Epithelial cell of esophagus (primary cell): ENCODE results near the gene TMEM154.

Source experiments
- DNase-seq: peaks from one replicate; pipeline ENCODE4 v3.0.0; 2010; ENCODE audit warnings: low read depth
- H3K4me3 ChIP-seq: 2 replicates; pipeline ENCODE4 v1.5.1; 2011; ENCODE audit warnings: mild to moderate bottlenecking, low read length, control low read depth
- TF ChIP-seq, protein P1 (sequence below): IDR thresholded peaks from 2 replicates; pipeline ENCODE4 v1.5.1; 2011; ENCODE audit warnings: low read depth, mild to moderate bottlenecking, low read length, control low read depth, inconsistent platforms; ENCODE audit not compliant: insufficient read depth; ENCODE audit errors: missing control alignments

The TMEM154 gene

GRCh38 chr4:152708361-152708760 lies 28.6 kb upstream of the TMEM154 start:
- TF ChIP-seq, protein P1, sequence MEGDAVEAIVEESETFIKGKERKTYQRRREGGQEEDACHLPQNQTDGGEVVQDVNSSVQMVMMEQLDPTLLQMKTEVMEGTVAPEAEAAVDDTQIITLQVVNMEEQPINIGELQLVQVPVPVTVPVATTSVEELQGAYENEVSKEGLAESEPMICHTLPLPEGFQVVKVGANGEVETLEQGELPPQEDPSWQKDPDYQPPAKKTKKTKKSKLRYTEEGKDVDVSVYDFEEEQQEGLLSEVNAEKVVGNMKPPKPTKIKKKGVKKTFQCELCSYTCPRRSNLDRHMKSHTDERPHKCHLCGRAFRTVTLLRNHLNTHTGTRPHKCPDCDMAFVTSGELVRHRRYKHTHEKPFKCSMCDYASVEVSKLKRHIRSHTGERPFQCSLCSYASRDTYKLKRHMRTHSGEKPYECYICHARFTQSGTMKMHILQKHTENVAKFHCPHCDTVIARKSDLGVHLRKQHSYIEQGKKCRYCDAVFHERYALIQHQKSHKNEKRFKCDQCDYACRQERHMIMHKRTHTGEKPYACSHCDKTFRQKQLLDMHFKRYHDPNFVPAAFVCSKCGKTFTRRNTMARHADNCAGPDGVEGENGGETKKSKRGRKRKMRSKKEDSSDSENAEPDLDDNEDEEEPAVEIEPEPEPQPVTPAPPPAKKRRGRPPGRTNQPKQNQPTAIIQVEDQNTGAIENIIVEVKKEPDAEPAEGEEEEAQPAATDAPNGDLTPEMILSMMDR = no peak
- DNase-seq = peak; percentile 43
- no peak overlapping the region for H3K4me3 ChIP-seq

DNA sequence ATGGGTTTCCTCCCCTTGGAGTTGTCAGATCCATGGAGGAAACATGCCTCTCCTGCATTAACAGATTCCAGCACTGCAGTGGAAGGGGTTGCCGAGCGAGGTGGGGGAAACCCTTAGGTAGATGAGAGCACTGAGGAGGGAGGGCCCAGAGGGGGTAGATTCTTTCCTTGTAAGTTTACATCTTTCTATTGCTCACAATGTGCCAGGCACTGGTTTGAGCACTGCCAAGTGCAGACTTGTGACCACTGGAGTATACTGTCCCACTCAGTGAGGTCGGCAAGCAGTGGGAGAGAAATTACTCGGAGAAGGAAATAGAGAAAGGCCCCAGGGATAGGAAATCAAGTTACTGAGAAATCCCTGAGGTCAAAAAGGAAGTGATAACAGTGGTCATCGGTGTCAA lies 27.8 kb upstream of the TMEM154 start:
- no peak for DNase-seq
- TF ChIP-seq, protein P1 = no peak
- H3K4me3 ChIP-seq = no peak overlapping the region

DNA sequence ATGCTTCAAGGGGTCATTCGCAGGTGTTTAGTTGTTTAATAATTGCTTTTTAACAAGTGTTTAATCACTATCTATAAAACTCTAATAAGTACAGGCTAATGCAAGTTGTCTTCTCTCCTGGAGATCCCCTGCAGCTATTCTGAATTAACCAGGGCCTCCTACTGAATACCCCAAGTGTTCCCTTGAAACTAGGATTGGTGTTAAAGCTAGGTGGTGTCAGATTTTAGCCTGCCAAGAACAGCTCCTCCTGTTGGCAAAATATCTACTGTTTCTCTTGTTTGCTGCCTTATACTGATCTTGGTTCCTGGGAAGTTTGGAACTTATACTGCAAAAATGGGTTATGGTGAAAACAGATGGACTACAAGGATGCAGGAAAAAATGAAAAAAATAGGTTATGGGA lies 26.1 kb upstream of the TMEM154 start:
- H3K4me3 ChIP-seq = no peak overlapping the region
- DNase-seq = no peak
- TF ChIP-seq, protein P1 = no peak

- H3K4me3 ChIP-seq = no peak overlapping the region
- TF ChIP-seq, protein P1 = no peak
- no peak for DNase-seq
These were observed 25.0 kb upstream of the TMEM154 start for GRCh38 chr4:152704788-152705187.

DNA sequence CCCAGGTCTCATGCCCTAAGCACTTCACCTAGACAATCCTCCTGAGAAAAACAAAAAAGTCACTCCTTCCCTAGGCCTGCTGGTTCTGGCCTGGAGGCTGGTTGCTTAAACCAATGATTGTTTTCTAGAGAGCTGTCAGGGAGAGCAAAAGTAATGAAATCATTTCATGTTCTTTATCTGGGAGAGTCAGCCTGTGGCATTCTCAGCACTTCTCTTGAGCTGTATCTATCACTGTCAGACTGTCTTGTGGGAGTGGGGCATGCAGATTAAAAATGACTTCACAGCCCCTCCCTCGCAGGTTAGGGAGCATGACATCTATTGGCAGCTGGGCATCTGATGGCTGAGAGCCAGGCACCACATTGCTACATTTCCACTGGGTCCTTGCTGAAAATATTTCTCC lies 20.4 kb upstream of the TMEM154 start:
- TF ChIP-seq, protein P1 = no peak
- peak; percentile 66 for DNase-seq

GRCh38 chr4:152699313-152699712 lies 19.5 kb upstream of the TMEM154 start:
- DNase-seq = no peak
- TF ChIP-seq, protein P1 = no peak
- no peak overlapping the region for H3K4me3 ChIP-seq

More for the DNA sequence above, 20.4 kb upstream of the TMEM154 start:
- no peak overlapping the region for H3K4me3 ChIP-seq

DNA sequence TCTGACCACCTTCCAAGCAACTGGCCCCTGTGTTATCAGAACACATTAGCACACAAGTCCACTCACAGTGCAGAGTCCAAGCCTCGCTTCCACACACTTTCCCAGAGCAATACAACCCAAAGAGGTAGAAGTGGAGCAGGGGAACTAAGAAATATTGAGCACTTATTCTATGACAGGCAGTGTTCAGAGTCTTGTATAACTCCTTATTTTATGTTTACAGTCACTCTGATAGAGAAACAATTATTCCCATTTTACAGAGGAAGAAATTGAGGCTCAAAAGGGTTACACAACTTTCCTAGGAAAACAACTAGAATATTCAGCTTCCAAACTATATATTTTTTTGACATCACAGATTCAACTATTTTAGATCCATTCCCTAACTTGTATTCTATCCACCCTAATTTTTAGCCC lies 18.3 kb upstream of the TMEM154 start:
- TF ChIP-seq, protein P1 = no peak
- no peak overlapping the region for H3K4me3 ChIP-seq
- DNase-seq = no peak
